ENCODE measurements around the gene CPVL.

CPVL gene

GRCh38 chr7:28960071-28960840 lies 186.1 kb downstream of the CPVL start:
- no peak for DNase-seq

DNA sequence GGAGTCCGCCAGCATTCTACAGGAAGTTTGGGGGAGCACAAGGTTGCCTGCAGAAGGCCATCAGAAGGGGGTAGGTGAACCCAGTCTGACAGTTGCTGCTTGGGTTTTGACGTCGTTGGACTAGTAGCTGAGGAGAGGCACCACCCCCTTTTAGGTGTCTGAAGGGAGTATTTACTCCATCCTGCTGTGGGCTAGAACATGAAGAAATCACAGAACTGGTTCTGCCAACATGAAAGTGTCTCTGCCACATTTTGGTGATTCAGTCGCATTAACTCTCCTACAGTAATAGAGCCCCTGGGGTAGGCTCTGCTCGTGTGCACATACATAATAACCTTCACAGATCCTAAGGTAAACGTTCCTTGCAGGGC lies 187.4 kb downstream of the CPVL start:
- DNase-seq: no peak

- DNase-seq: no peak
These were observed 187.9 kb downstream of the CPVL start, which contains the start of gene TRIL for GRCh38 chr7:28958235-28958979. TRIL (minus strand) TSS chr7:28958330; CDS start chr7:28958046, 284 bp downstream.

- no peak for DNase-seq
These were observed 188.5 kb downstream of the CPVL start for GRCh38 chr7:28957751-28958234.

DNA sequence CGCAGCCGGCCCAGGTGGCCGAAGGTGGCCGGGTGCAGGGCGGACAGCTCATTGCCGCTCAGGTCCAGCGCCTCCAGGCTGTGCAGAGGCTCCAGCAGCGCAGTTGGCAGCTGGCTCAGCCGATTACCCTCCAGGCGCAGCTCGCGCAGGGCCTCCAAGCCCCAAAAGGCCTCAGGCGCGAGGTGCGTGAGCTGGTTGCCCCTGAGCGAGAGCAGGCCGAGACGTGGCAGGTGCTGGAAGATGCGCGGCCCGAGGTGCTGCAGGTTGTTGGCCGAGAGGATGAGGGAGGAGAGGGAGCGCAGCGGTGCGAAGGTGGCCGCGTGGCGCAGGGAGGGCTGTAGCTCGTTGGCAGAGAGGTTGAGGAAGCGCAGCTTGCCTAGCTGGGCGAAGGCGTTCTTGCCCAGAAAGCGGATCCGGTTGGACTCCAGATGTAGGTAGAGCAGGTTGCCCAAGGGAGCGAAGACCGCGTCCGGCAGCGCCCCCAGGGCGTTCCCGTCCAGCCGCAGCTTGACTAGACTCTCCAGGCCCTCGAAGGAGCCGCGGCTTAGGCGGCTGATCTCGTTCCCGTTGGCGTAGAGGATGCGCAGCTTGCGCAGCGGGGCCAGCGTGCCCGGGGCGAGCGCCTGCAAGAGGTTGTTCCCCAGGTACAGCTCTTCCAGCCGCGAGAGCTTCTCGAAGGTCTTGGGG lies 189.1 kb downstream of the CPVL start:
- DNase-seq: no peak

GRCh38 chr7:28956608-28957063 lies 189.7 kb downstream of the CPVL start:
- DNase-seq: no peak

DNA sequence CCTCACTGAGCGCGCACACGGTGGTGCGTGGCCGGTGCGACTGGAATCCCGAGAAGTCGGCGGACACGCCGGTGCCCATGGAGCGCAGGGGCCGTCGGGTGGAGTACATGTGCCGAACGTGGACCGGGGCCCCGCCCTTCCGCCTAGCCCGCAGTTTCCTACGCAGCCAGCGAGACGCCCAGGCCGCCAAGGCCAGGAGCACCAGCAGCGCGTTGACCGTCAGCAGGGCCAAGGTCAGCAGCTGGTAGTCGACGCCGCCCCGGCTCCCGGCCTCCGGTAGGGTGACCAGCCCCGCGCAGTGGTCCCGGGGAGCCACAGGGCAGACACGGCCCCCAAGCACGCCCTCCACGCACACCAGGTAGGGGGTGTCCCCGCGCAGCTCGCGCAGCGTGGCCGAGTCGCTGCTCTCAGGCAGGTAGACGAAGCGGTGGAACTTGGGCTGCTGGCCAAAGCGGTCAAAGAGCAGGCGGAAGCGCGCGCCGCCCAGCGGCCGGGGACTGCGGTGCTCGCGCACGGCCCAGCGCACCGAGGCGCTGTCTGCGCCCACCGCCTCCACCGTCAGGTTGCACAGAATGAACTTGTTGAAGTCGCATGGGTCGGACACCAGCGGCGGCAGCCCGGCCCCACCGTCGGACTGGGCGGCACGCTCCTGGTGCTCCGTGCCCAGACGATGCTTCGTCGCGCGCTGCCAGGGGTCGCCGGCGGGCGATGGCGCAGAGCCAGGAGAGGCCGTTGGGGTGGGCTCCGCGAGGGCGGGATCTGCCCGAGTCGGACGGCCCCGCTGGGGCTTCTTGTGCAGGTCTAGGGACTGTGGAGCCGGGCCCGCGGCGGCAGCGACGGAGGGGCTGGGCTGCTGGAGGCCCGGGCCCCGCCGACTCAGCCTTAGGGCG lies 190.4 kb downstream of the CPVL start:
- no peak for DNase-seq

DNA sequence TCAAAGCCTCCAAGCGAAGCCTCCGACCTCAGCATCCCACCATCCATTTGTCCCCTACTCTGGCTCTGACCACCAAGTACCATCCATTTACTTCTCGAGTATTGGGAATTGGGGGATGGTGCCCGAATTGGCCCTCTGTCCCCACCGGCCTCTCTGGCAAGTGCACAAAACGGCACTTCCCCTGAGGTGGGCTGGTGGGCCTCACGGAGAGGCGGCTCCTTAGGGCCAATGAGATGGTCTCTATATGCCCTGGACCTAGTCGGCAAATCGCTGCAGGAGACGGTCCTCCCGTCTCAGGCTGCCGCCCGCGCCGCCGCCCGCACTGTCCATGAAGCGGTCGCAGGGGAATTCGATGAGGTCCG lies 191.0 kb downstream of the CPVL start:
- no peak for DNase-seq

GRCh38 chr7:28954946-28955345 lies 191.4 kb downstream of the CPVL start:
- no peak for DNase-seq

DNA sequence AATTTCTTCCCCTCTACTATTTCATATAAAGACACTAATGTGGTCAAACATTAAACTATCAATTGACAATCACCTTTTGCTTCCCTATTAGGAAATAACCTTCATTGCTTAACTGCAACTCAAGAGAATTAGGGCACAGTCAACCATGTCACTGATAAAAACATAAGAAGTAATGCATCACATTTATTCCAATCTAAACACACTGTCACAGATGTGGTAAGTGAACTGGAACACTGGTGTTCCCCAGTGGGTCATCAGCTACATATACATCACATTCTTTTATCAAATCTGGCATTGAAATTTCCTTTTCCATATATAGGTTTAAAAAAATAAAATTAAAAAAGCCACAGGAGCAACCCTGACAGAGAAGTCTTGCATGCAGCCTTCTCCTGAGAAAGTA lies 191.9 kb downstream of the CPVL start:
- DNase-seq: no peak

- DNase-seq: no peak
These were observed 192.7 kb downstream of the CPVL start for GRCh38 chr7:28953633-28954032.

All from effector CD8-positive, alpha-beta T cell (primary cell).